Central memory CD8-positive, alpha-beta T cell (primary cell): Measurements from ENCODE around the gene JMJD7.

Experiments used
- ATAC-seq: fragments of 150-1000 bp; cut with Tn5 transposase; replicated peaks from 2 replicates; pipeline ENCODE4 v1.10.0; 2022; ENCODE audit warnings: mild to moderate bottlenecking, moderate FRiP score, moderate number of reproducible peaks; ENCODE audit not compliant: poor library complexity, severe bottlenecking; ENCODE audit errors: extremely low read depth
- DNase-seq, 2 donors: peaks; one replicate each; pipeline ENCODE4 v3.0.0; 2021; ENCODE audit warnings: low spot score in 2 of 2
- H3K27ac Mint-ChIP-seq: one replicate; pipeline ENCODE4 v1.8.0; 2022; ENCODE audit warnings: low read depth, mild to moderate bottlenecking, moderate library complexity, mixed read lengths
- H3K27me3 Mint-ChIP-seq: one replicate; pipeline ENCODE4 v1.8.0; 2022; ENCODE audit warnings: mixed read lengths
- H3K36me3 Mint-ChIP-seq: one replicate; pipeline ENCODE4 v1.8.0; 2022; ENCODE audit warnings: mild to moderate bottlenecking, moderate library complexity, mixed read lengths; ENCODE audit not compliant: insufficient read depth
- H3K4me1 Mint-ChIP-seq: one replicate; pipeline ENCODE4 v1.8.0; 2022; ENCODE audit warnings: mixed read lengths
- H3K4me3 Mint-ChIP-seq: one replicate; pipeline ENCODE4 v1.8.0; 2022; ENCODE audit warnings: mild to moderate bottlenecking, moderate library complexity, mixed read lengths
- H3K9me3 Mint-ChIP-seq: one replicate; pipeline ENCODE4 v1.8.0; 2022; ENCODE audit warnings: mixed read lengths

The JMJD7 gene

GRCh38 chr15:41856262-41856661 is 28.4 kb downstream of the JMJD7 start:
- DNase-seq (no peak), ATAC-seq (no peak)
- no peaks in the 10 kb centered on the region for H3K27me3 Mint-ChIP-seq
- peaks cover 10% of the 10 kb centered on the region for H3K4me1 Mint-ChIP-seq
- no peaks in the 10 kb centered on the region for H3K9me3 Mint-ChIP-seq
- H3K4me3 Mint-ChIP-seq = no peak overlapping the region
- no peak overlapping the region for H3K27ac Mint-ChIP-seq
- H3K36me3 Mint-ChIP-seq = peaks cover 6% of the 10 kb centered on the region

- ATAC-seq (no peak), DNase-seq (no peak)
- Mint-ChIP-seq H3K36me3 (peaks cover 6% of the 10 kb centered on the region), H3K27ac (no peak overlapping the region), H3K4me3 (no peak overlapping the region), H3K27me3 (no peaks in the 10 kb centered on the region), H3K4me1 (peaks cover 10% of the 10 kb centered on the region), H3K9me3 (no peaks in the 10 kb centered on the region)
Measured at GRCh38 chr15:41856716-41857115, 28.8 kb downstream of the JMJD7 start.

GRCh38 chr15:41857316-41857715 is 29.4 kb downstream of the JMJD7 start:
- peaks cover 10% of the 10 kb centered on the region for H3K4me1 Mint-ChIP-seq
- no peaks in the 10 kb centered on the region for H3K9me3 Mint-ChIP-seq
- DNase-seq = no peak
- no peak overlapping the region for H3K27ac Mint-ChIP-seq
- no peak for ATAC-seq
- H3K36me3 Mint-ChIP-seq = peaks cover 6% of the 10 kb centered on the region
- H3K27me3 Mint-ChIP-seq = no peaks in the 10 kb centered on the region
- H3K4me3 Mint-ChIP-seq = no peak overlapping the region

GRCh38 chr15:41858756-41859155 is 30.9 kb downstream of the JMJD7 start:
- Mint-ChIP-seq H3K4me1 (peaks cover 17% of the 10 kb centered on the region), H3K27me3 (no peaks in the 10 kb centered on the region), H3K9me3 (no peaks in the 10 kb centered on the region)

GRCh38 chr15:41860049-41860828 is 32.3 kb downstream of the JMJD7 start:
- no peak for ATAC-seq
- H3K36me3 Mint-ChIP-seq = peaks cover 2% of the 10 kb centered on the region
- H3K27me3 Mint-ChIP-seq = no peaks in the 10 kb centered on the region
- peaks cover 17% of the 10 kb centered on the region for H3K4me1 Mint-ChIP-seq
- no peak for DNase-seq
- no peak overlapping the region for H3K4me3 Mint-ChIP-seq
- H3K9me3 Mint-ChIP-seq = no peaks in the 10 kb centered on the region
- no peak overlapping the region for H3K27ac Mint-ChIP-seq

More at GRCh38 chr15:41858756-41859155, 30.9 kb downstream of the JMJD7 start:
- H3K4me3 Mint-ChIP-seq = no peak overlapping the region
- DNase-seq = no peak
- H3K36me3 Mint-ChIP-seq = peaks cover 2% of the 10 kb centered on the region
- no peak for ATAC-seq
- H3K27ac Mint-ChIP-seq = no peak overlapping the region

GRCh38 chr15:41861736-41862356 is 34.0 kb downstream of the JMJD7 start:
- Mint-ChIP-seq H3K27ac (no peak overlapping the region), H3K27me3 (no peaks in the 10 kb centered on the region), H3K4me1 (peaks cover 17% of the 10 kb centered on the region), H3K9me3 (no peaks in the 10 kb centered on the region), H3K4me3 (no peak overlapping the region), H3K36me3 (peaks cover 2% of the 10 kb centered on the region)
- no peak for DNase-seq
- no peak for ATAC-seq

- Mint-ChIP-seq H3K27me3 (no peaks in the 10 kb centered on the region), H3K4me3 (no peak overlapping the region), H3K9me3 (no peaks in the 10 kb centered on the region), H3K4me1 (peaks cover 17% of the 10 kb centered on the region), H3K27ac (peak overlapping the region; percentile 67), H3K36me3 (peaks cover 2% of the 10 kb centered on the region)
- DNase-seq (no peak), ATAC-seq (no peak)
Measured at GRCh38 chr15:41862515-41863116, 34.7 kb downstream of the JMJD7 start.

- ATAC-seq (peak; percentile 29), DNase-seq (no peak)
- H3K9me3 Mint-ChIP-seq = no peaks in the 10 kb centered on the region
- H3K36me3 Mint-ChIP-seq = peaks cover 2% of the 10 kb centered on the region
- no peak overlapping the region for H3K4me3 Mint-ChIP-seq
- no peak overlapping the region for H3K27ac Mint-ChIP-seq
- no peaks in the 10 kb centered on the region for H3K27me3 Mint-ChIP-seq
- peaks cover 15% of the 10 kb centered on the region for H3K4me1 Mint-ChIP-seq
Measured at GRCh38 chr15:41865490-41866055, 37.7 kb downstream of the JMJD7 start.

GRCh38 chr15:41866263-41866703 is 38.4 kb downstream of the JMJD7 start:
- H3K4me3 Mint-ChIP-seq = no peak overlapping the region
- peaks cover 18% of the 10 kb centered on the region for H3K4me1 Mint-ChIP-seq
- no peak overlapping the region for H3K27ac Mint-ChIP-seq
- H3K9me3 Mint-ChIP-seq = no peaks in the 10 kb centered on the region
- no peak for ATAC-seq
- H3K27me3 Mint-ChIP-seq = no peaks in the 10 kb centered on the region
- no peaks in the 10 kb centered on the region for H3K36me3 Mint-ChIP-seq
- no peak for DNase-seq

GRCh38 chr15:41866872-41867579 is 39.1 kb downstream of the JMJD7 start:
- no peak for DNase-seq
- Mint-ChIP-seq H3K9me3 (no peaks in the 10 kb centered on the region), H3K4me3 (no peak overlapping the region), H3K27ac (no peak overlapping the region), H3K36me3 (no peaks in the 10 kb centered on the region), H3K4me1 (peaks cover 19% of the 10 kb centered on the region), H3K27me3 (no peaks in the 10 kb centered on the region)
- ATAC-seq = no peak

- H3K4me1 Mint-ChIP-seq = peaks cover 17% of the 10 kb centered on the region
- no peaks in the 10 kb centered on the region for H3K9me3 Mint-ChIP-seq
- no peaks in the 10 kb centered on the region for H3K27me3 Mint-ChIP-seq
- DNase-seq (no peak), ATAC-seq (no peak)
- H3K36me3 Mint-ChIP-seq = no peaks in the 10 kb centered on the region
- no peak overlapping the region for H3K27ac Mint-ChIP-seq
- no peak overlapping the region for H3K4me3 Mint-ChIP-seq
Measured at GRCh38 chr15:41868321-41868720, 40.4 kb downstream of the JMJD7 start.
